HEK293 (cell line): Measurements from ENCODE around the gene PTPN12.
A peak's percentile ranks its signal among the peaks of the same experiment; 100 is the strongest.

Source experiments
- CTCF ChIA-PET: fragments of 350-600 bp; formaldehyde crosslinking; extraction: SDS; loops from one replicate; lab custom pipeline; 2021; ENCODE audit warnings: antibody characterized with exemption; lab: Yijun Ruan, JAX
- POLR2A ChIA-PET: fragments of 300-600 bp; formaldehyde crosslinking; extraction: SDS; loops from one replicate; lab custom pipeline; 2020; ENCODE audit warnings: antibody characterized with exemption, inconsistent platforms; lab: Yijun Ruan, JAX
- H3K27ac ChIP-seq: fragments of 200-500 bp; sonication (Bioruptor generic); 2 replicates; pipeline ENCODE4 v1.5.1; 2014; ENCODE audit warnings: low read depth, low read length, control low read depth, inconsistent platforms; ENCODE audit errors: extremely low read depth
- H3K36me3 ChIP-seq, 2 experiments: fragments of 200-500 bp in 1 of 2; sonication (Bioruptor generic) in 1 of 2; 1 replicate in 1 of 2; 2 replicates in 1 of 2; pipeline ENCODE4 v1.5.1; 2014 to 2017; ENCODE audit warnings: inconsistent platforms in 2 of 2, low read length in 2 of 2; ENCODE audit not compliant: control insufficient read depth in 2 of 2, insufficient read depth in 1 of 2
- H3K4me1 ChIP-seq: fragments of 200-500 bp; sonication (Bioruptor generic); 2 replicates; pipeline ENCODE4 v1.5.1; 2014; ENCODE audit warnings: mild to moderate bottlenecking, low read length, inconsistent platforms; ENCODE audit not compliant: control insufficient read depth, insufficient read depth
- H3K4me3 ChIP-seq: 2 replicates; pipeline ENCODE4 v1.5.1; 2011; ENCODE audit warnings: low read depth, mild to moderate bottlenecking, control low read depth, low read length, moderate library complexity
- H3K9me3 ChIP-seq: fragments of 200-500 bp; sonication (Bioruptor generic); 2 replicates; pipeline ENCODE4 v1.5.1; 2014; ENCODE audit warnings: low read depth, low read length, inconsistent platforms; ENCODE audit not compliant: control insufficient read depth, insufficient read depth
- FEZF1 ChIP-seq: fragments of 450-650 bp; formaldehyde crosslinking; IDR thresholded peaks from 2 replicates; pipeline ENCODE4 v1.5.1; 2016; ENCODE audit warnings: missing biosample characterization, missing genetic modification characterization
- KLF9 ChIP-seq: fragments of 450-650 bp; formaldehyde crosslinking; IDR thresholded peaks from 2 replicates; pipeline ENCODE4 v1.5.1; 2016; ENCODE audit warnings: missing biosample characterization, missing genetic modification characterization, low read depth
- ZNF146 ChIP-seq: fragments of 450-650 bp; formaldehyde crosslinking; IDR thresholded peaks from 2 replicates; pipeline ENCODE4 v1.5.1; 2016; ENCODE audit warnings: missing biosample characterization, missing genetic modification characterization
- ZNF214 ChIP-seq: fragments of 450-650 bp; formaldehyde crosslinking; IDR thresholded peaks from 2 replicates; pipeline ENCODE4 v1.5.1; 2017; ENCODE audit warnings: missing biosample characterization, mild to moderate bottlenecking, missing genetic modification characterization, borderline replicate concordance
- ZNF501 ChIP-seq: fragments of 450-650 bp; formaldehyde crosslinking; IDR thresholded peaks from 2 replicates; pipeline ENCODE4 v1.5.1; 2016; ENCODE audit warnings: missing biosample characterization, missing genetic modification characterization
- TF ChIP-seq, protein P1 (sequence below): fragments of 450-650 bp; IDR thresholded peaks from 2 replicates; pipeline ENCODE4 v1.5.1; 2018; ENCODE audit warnings: missing biosample characterization, mild to moderate bottlenecking, missing genetic modification characterization
- TF ChIP-seq, protein P2 (sequence below): fragments of 450-650 bp; formaldehyde crosslinking; IDR thresholded peaks from 2 replicates; pipeline ENCODE4 v1.5.1; 2016; ENCODE audit warnings: missing biosample characterization, missing genetic modification characterization
- TF ChIP-seq, protein P3 (sequence below): fragments of 450-650 bp; formaldehyde crosslinking; optimal IDR thresholded peaks from 2 replicates; pipeline ENCODE3; 2016; ENCODE audit warnings: missing biosample characterization, mild to moderate bottlenecking, missing genetic modification characterization

PTPN12 gene

DNA sequence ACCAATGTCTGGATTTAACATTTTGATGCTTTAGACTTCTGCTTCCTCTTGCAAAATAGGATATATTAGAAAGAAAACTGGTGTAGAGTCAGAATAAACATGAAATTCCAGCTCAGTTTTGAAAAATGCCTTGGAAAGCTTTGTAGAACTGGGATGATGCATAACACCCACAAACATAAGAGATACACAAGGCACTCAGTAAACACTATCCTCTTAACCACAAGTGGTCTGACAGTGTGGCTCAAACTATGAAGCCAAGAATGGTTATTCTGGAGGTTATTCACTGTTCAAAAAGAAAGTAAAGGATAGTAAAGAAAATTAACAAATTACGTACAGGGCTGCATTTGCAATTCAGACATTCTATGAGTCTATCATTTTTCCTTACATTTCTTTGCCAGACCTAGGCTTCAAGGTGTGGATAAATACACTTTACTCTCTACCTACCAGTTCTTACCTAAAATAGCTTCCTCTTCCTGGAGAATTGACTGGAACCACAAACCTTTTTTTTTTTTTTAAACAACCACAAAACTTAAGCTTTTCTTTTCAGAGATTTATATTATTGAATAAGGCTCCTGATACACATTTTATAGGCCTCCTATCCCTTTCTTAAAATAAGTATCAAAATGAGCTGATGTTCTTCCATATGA is 150.1 kb downstream of the PTPN12 start:
- ChIA-PET CTCF (interaction anchor here (0.5 to 1.8 kb wide), 2 partner anchors 9 to 315 kb away, joined by 4 to 6 read pairs; partner anchors contain the start of gene RSBN1L), POLR2A (interaction anchor here (0.8 kb wide), 1 partner anchor 9 kb away, joined by 3 read pairs; the partner anchor contains the start of gene RSBN1L)
- no peak overlapping the region for H3K4me3 ChIP-seq
- H3K4me1 ChIP-seq = peaks cover 20% of the 10 kb centered on the region
- TF ChIP-seq ZNF501 (tag by site-specific recombination) = no peak
- TF ChIP-seq, protein P1, sequence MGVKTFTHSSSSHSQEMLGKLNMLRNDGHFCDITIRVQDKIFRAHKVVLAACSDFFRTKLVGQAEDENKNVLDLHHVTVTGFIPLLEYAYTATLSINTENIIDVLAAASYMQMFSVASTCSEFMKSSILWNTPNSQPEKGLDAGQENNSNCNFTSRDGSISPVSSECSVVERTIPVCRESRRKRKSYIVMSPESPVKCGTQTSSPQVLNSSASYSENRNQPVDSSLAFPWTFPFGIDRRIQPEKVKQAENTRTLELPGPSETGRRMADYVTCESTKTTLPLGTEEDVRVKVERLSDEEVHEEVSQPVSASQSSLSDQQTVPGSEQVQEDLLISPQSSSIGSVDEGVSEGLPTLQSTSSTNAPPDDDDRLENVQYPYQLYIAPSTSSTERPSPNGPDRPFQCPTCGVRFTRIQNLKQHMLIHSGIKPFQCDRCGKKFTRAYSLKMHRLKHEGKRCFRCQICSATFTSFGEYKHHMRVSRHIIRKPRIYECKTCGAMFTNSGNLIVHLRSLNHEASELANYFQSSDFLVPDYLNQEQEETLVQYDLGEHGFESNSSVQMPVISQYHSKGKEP = no peak
- TF ChIP-seq ZNF146 (tag by site-specific recombination) = no peak
- no peak for TF ChIP-seq KLF9
- no peak for TF ChIP-seq ZNF214 (tag by site-specific recombination)
- TF ChIP-seq, protein P2, sequence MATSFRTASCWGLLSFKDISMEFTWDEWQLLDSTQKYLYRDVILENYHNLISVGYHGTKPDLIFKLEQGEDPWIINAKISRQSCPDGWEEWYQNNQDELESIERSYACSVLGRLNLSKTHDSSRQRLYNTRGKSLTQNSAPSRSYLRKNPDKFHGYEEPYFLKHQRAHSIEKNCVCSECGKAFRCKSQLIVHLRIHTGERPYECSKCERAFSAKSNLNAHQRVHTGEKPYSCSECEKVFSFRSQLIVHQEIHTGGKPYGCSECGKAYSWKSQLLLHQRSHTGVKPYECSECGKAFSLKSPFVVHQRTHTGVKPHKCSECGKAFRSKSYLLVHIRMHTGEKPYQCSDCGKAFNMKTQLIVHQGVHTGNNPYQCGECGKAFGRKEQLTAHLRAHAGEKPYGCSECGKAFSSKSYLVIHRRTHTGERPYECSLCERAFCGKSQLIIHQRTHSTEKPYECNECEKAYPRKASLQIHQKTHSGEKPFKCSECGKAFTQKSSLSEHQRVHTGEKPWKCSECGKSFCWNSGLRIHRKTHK (tag by site-specific recombination) = no peak
- H3K9me3 ChIP-seq = no peaks in the 10 kb centered on the region
- H3K36me3 ChIP-seq = peaks cover 8 to 12% of the 10 kb centered on the region in 2 experiments; a peak in 2 of 3 replicates
- H3K27ac ChIP-seq = no peak overlapping the region

DNA sequence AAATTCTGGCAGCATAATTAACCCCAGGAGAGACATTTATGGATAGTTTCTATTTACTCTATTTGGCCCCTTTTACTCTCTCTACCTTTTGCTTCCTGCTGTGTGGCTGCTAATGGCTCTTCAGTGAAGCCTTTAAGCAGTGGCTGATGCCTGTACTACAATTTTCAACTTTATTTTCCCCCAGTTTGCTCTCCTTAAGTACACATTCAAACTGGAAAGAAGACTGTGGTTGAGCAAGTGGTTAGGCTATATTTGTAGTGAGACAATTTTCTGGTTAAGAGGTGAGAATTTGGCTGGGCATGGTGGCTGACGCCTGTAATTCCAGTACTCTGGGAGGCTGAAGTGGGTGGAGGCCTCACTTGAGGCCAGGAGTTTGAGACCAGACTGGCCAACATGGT is 150.7 kb downstream of the PTPN12 start:
- Histone ChIP-seq H3K27ac (no peak overlapping the region), H3K9me3 (no peaks in the 10 kb centered on the region), H3K4me1 (peaks cover 20% of the 10 kb centered on the region), H3K36me3 (peaks cover 8% of the 10 kb centered on the region in 2 experiments; a peak in 2 of 3 replicates), H3K4me3 (no peak overlapping the region)
- CTCF ChIA-PET = interaction anchor here (0.5 to 1.8 kb wide), 3 partner anchors 8 to 314 kb away, joined by 4 to 6 read pairs (median 4); partner anchors contain the start of gene RSBN1L
- POLR2A ChIA-PET = interaction anchor here (0.8 kb wide), 1 partner anchor 8 kb away, joined by 3 read pairs; the partner anchor contains the start of gene RSBN1L
- TF ChIP-seq, protein P3, sequence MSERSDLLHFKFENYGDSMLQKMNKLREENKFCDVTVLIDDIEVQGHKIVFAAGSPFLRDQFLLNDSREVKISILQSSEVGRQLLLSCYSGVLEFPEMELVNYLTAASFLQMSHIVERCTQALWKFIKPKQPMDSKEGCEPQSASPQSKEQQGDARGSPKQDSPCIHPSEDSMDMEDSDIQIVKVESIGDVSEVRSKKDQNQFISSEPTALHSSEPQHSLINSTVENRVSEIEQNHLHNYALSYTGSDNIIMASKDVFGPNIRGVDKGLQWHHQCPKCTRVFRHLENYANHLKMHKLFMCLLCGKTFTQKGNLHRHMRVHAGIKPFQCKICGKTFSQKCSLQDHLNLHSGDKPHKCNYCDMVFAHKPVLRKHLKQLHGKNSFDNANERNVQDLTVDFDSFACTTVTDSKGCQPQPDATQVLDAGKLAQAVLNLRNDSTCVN (tag by site-specific recombination) = no peak
- peak; percentile 80 for TF ChIP-seq FEZF1
